ENCODE data around the gene ALOX15.
"Not testable (repeated sequence)": the region's sequence is repeated elsewhere in the genome, so short reads cannot be mapped to it uniquely, and the experiment has no call there.

Gene ALOX15

GRCh38 chr17:4648741-4649140, 7.3 kb upstream of the ALOX15 start:
- no peak for DNase-seq (ENCODE audit: low read depth in 2 of 2)

GRCh38 chr17:4645642-4646041, 4.2 kb upstream of the ALOX15 start:
- no peak for DNase-seq (ENCODE audit: low read depth in 2 of 2)

- no peak for DNase-seq (ENCODE audit: low read depth in 2 of 2)
Observed at GRCh38 chr17:4643676-4644075, 2.2 kb upstream of the ALOX15 start.

- no peak for DNase-seq (ENCODE audit: low read depth in 2 of 2)
Observed at GRCh38 chr17:4642286-4642685, 808 bp upstream of the ALOX15 start.

- not testable (repeated sequence) for DNase-seq (ENCODE audit: low read depth in 2 of 2)
Observed at GRCh38 chr17:4640569-4641188, 799 bp downstream of the ALOX15 start.

- DNase-seq (ENCODE audit: low read depth in 2 of 2) = not testable (repeated sequence)
Observed at GRCh38 chr17:4639301-4640059, 2.0 kb downstream of the ALOX15 start.

GRCh38 chr17:4638766-4639165, 2.7 kb downstream of the ALOX15 start:
- not testable (repeated sequence) for DNase-seq (ENCODE audit: low read depth in 2 of 2)

- DNase-seq (ENCODE audit: low read depth in 2 of 2) = no peak
Observed at GRCh38 chr17:4636474-4637100, 4.9 kb downstream of the ALOX15 start.

GRCh38 chr17:4635823-4636375, 5.6 kb downstream of the ALOX15 start:
- DNase-seq (ENCODE audit: low read depth in 2 of 2) = no peak

- no peak for DNase-seq (ENCODE audit: low read depth in 2 of 2)
Observed at GRCh38 chr17:4634976-4635375, 6.5 kb downstream of the ALOX15 start.

GRCh38 chr17:4633643-4634042, 7.8 kb downstream of the ALOX15 start:
- no peak for DNase-seq (ENCODE audit: low read depth in 2 of 2)

GRCh38 chr17:4632581-4632920, 8.9 kb downstream of the ALOX15 start:
- DNase-seq (ENCODE audit: low read depth in 2 of 2) = no peak

- no peak for DNase-seq (ENCODE audit: low read depth in 2 of 2)
Observed at GRCh38 chr17:4631836-4632580, 9.5 kb downstream of the ALOX15 start.

- no peak for DNase-seq (ENCODE audit: low read depth in 2 of 2)
Observed at GRCh38 chr17:4631431-4631830, 10.0 kb downstream of the ALOX15 start.

GRCh38 chr17:4626734-4627256, 14.7 kb downstream of the ALOX15 start:
- no peak for DNase-seq (ENCODE audit: low read depth in 2 of 2)

- no peak for DNase-seq (ENCODE audit: low read depth in 2 of 2)
Observed at GRCh38 chr17:4625181-4625617, 16.3 kb downstream of the ALOX15 start.

- not testable (repeated sequence) for DNase-seq (ENCODE audit: low read depth in 2 of 2)
Observed at GRCh38 chr17:4624451-4624911, 17.0 kb downstream of the ALOX15 start.

GRCh38 chr17:4623249-4623648, 18.2 kb downstream of the ALOX15 start:
- no peak for DNase-seq (ENCODE audit: low read depth in 2 of 2)

GRCh38 chr17:4622375-4622774, 19.1 kb downstream of the ALOX15 start:
- no peak for DNase-seq (ENCODE audit: low read depth in 2 of 2)

GRCh38 chr17:4620531-4621101, 20.9 kb downstream of the ALOX15 start:
- no peak for DNase-seq (ENCODE audit: low read depth in 2 of 2)

Measured in stimulated activated CD4-positive, alpha-beta T cell treated with anti-CD3 and anti-CD28 coated beads, Interleukin-1b, Interleukin-23, amount 100 ng/mL, for 4 hours (primary cell).